Osteoblast (primary cell): ENCODE data around the gene COL23A1. TPM values are rescaled to one million over a fixed set of nuclear protein-coding genes. Genes with fewer than 3 reads are reported as not detected.

Experiments
- DNase-seq: peaks from one replicate; pipeline ENCODE4 v3.0.0; 2011; ENCODE audit warnings: low spot score, mixed read lengths; ENCODE audit not compliant: insufficient read length; ENCODE audit errors: missing footprints
- H2AFZ ChIP-seq: 2 replicates; pipeline ENCODE4 v1.6.0; 2011; ENCODE audit warnings: mild to moderate bottlenecking, low read length
- H3K27ac ChIP-seq: 2 replicates; pipeline ENCODE4 v1.5.1; 2011; ENCODE audit warnings: mild to moderate bottlenecking, low read depth, low read length, moderate library complexity
- H3K27me3 ChIP-seq: 2 replicates; pipeline ENCODE4 v1.6.0; 2012; ENCODE audit warnings: mild to moderate bottlenecking, control low read depth, inconsistent platforms, low read length, moderate library complexity; ENCODE audit not compliant: insufficient read depth
- H3K36me3 ChIP-seq: 2 replicates; pipeline ENCODE4 v1.5.1; 2011; ENCODE audit warnings: mild to moderate bottlenecking, low read length, control low read depth, moderate library complexity; ENCODE audit not compliant: insufficient read depth
- H3K4me1 ChIP-seq: 2 replicates; pipeline ENCODE4 v1.5.1; 2011; ENCODE audit warnings: mild to moderate bottlenecking, low read length, control low read depth, moderate library complexity; ENCODE audit not compliant: insufficient read depth
- H3K4me2 ChIP-seq: 2 replicates; pipeline ENCODE4 v1.6.0; 2011; ENCODE audit warnings: mild to moderate bottlenecking, low read length; ENCODE audit not compliant: insufficient read depth
- H3K4me3 ChIP-seq: fragments of 200-600 bp; sonication (generic); 3 replicates; pipeline ENCODE4 v1.5.1; 2012; ENCODE audit warnings: mild to moderate bottlenecking, low read length, inconsistent platforms; ENCODE audit not compliant: insufficient read depth
- H3K79me2 ChIP-seq: 2 replicates; pipeline ENCODE4 v1.6.0; 2012; ENCODE audit warnings: mild to moderate bottlenecking, low read length, control low read depth, inconsistent platforms; ENCODE audit not compliant: insufficient read depth
- H3K9me3 ChIP-seq: 2 replicates; pipeline ENCODE4 v1.5.1; 2011; ENCODE audit warnings: low read depth, low read length, control low read depth
- H4K20me1 ChIP-seq: 2 replicates; pipeline ENCODE4 v1.6.0; 2012; ENCODE audit warnings: mild to moderate bottlenecking, low read length, control low read depth; ENCODE audit not compliant: insufficient read depth
- CTCF ChIP-seq: IDR thresholded peaks from 2 replicates; pipeline ENCODE4 v1.5.1; 2011; ENCODE audit warnings: mild to moderate bottlenecking, low read depth, low read length, moderate library complexity; ENCODE audit errors: extremely low read depth
- total RNA-seq: library from RNA; depleted of rRNA; stranded (reverse); fragments of >200 nt; gene quantifications from 2 replicates; pipeline ENCODE4 v1.2.3, GENCODE V29; 2012

Gene COL23A1
- total RNA-seq, 1 donor: under 0.01 TPM

- Histone ChIP-seq H3K27ac (no peak overlapping the region), H3K9me3 (no peaks in the 10 kb centered on the region), H3K4me3 (no peak overlapping the region), H3K27me3 (no peaks in the 10 kb centered on the region), H3K79me2 (no peaks in the 10 kb centered on the region), H4K20me1 (no peaks in the 10 kb centered on the region), H3K36me3 (no peaks in the 10 kb centered on the region), H3K4me2 (no peak overlapping the region), H3K4me1 (no peaks in the 10 kb centered on the region), H2AFZ (no peak overlapping the region)
- no peak for TF ChIP-seq CTCF
- no peak for DNase-seq
These were observed 256.2 kb downstream of the COL23A1 start for GRCh38 chr5:178333821-178334481.

GRCh38 chr5:178332210-178332641 is 258.0 kb downstream of the COL23A1 start:
- no peak for TF ChIP-seq CTCF
- H3K4me3 ChIP-seq: no peak overlapping the region
- H3K27ac ChIP-seq: no peak overlapping the region
- H3K4me1 ChIP-seq: no peaks in the 10 kb centered on the region
- no peaks in the 10 kb centered on the region for H3K9me3 ChIP-seq
- H3K36me3 ChIP-seq: no peaks in the 10 kb centered on the region
- no peaks in the 10 kb centered on the region for H4K20me1 ChIP-seq
- DNase-seq: no peak
- no peaks in the 10 kb centered on the region for H3K79me2 ChIP-seq
- no peak overlapping the region for H2AFZ ChIP-seq
- H3K27me3 ChIP-seq: no peaks in the 10 kb centered on the region
- H3K4me2 ChIP-seq: no peak overlapping the region

- no peak for DNase-seq
- no peak overlapping the region for H3K4me3 ChIP-seq
- no peaks in the 10 kb centered on the region for H3K27me3 ChIP-seq
- H3K9me3 ChIP-seq: no peaks in the 10 kb centered on the region
- H3K36me3 ChIP-seq: no peaks in the 10 kb centered on the region
- H2AFZ ChIP-seq: no peak overlapping the region
- H3K4me1 ChIP-seq: no peaks in the 10 kb centered on the region
- H4K20me1 ChIP-seq: no peaks in the 10 kb centered on the region
- no peaks in the 10 kb centered on the region for H3K79me2 ChIP-seq
- no peak overlapping the region for H3K4me2 ChIP-seq
- TF ChIP-seq CTCF: no peak
- no peak overlapping the region for H3K27ac ChIP-seq
These were observed 258.6 kb downstream of the COL23A1 start for GRCh38 chr5:178331491-178331996.

- no peaks in the 10 kb centered on the region for H3K36me3 ChIP-seq
- H2AFZ ChIP-seq: no peak overlapping the region
- TF ChIP-seq CTCF: no peak
- no peaks in the 10 kb centered on the region for H4K20me1 ChIP-seq
- H3K4me3 ChIP-seq: no peak overlapping the region
- no peaks in the 10 kb centered on the region for H3K27me3 ChIP-seq
- H3K4me2 ChIP-seq: no peak overlapping the region
- H3K4me1 ChIP-seq: no peaks in the 10 kb centered on the region
- no peak overlapping the region for H3K27ac ChIP-seq
- DNase-seq: no peak
- H3K79me2 ChIP-seq: no peaks in the 10 kb centered on the region
- H3K9me3 ChIP-seq: no peaks in the 10 kb centered on the region
These were observed 259.3 kb downstream of the COL23A1 start for GRCh38 chr5:178330791-178331404.
